Muscle of arm (tissue), 14 donors: ENCODE results near the gene APBA1. TPM values are rescaled to one million over a fixed set of nuclear protein-coding genes. Genes with fewer than 3 reads are reported as not detected.

ENCODE experiments used
- DNase-seq: peaks from one replicate; pipeline ENCODE4 v3.0.0-alpha.2; 2013
- long read RNA-seq, 11 donors: transcript quantifications; one replicate each; lab custom pipeline, GENCODE V29; 2026
- polyA plus RNA-seq, 12 donors: library from polyadenylated mRNA; unstranded; fragments of 120-200 nt; gene quantifications; one replicate each; pipeline ENCODE4 v1.2.1, GENCODE V29; 2013; ENCODE audit not compliant: insufficient read length in 12 of 12

The APBA1 gene
- polyA plus RNA-seq, result 10 to 100 TPM in 3 of 12 donors, 1 to 10 TPM in 8, not detected in 1; 5.7 to 19.9 (median 8.5) TPM
- long read RNA-seq, donor 1, full-length matches to known transcripts, result 2 of 2 reads
- long read RNA-seq, donor 1, partial matches to known transcripts, result 0 of 2 reads
- long read RNA-seq, donor 1, other reads (novel, unspliced or antisense), result 0 of 2 reads
- long read RNA-seq, donor 2, result 0 reads
- long read RNA-seq, donor 3, full-length matches to known transcripts, result 1 of 1 reads
- long read RNA-seq, donor 3, partial matches to known transcripts, result 0 of 1 reads
- long read RNA-seq, donor 3, other reads (novel, unspliced or antisense), result 0 of 1 reads
- long read RNA-seq, donor 4, result 0 reads
- long read RNA-seq, donor 5, result 0 reads
- long read RNA-seq, donor 6, result 0 reads
- long read RNA-seq, donor 7, full-length matches to known transcripts, result 1 of 11 reads
- long read RNA-seq, donor 7, partial matches to known transcripts, result 10 of 11 reads
- long read RNA-seq, donor 7, other reads (novel, unspliced or antisense), result 0 of 11 reads
- long read RNA-seq, donor 8, result 0 reads
- long read RNA-seq, donor 9, full-length matches to known transcripts, result 1 of 6 reads
- long read RNA-seq, donor 9, partial matches to known transcripts, result 5 of 6 reads
- long read RNA-seq, donor 9, other reads (novel, unspliced or antisense), result 0 of 6 reads
- long read RNA-seq, donor 10, result 0 reads
- long read RNA-seq, donor 11, full-length matches to known transcripts, result 1 of 1 reads
- long read RNA-seq, donor 11, partial matches to known transcripts, result 0 of 1 reads
- long read RNA-seq, donor 11, other reads (novel, unspliced or antisense), result 0 of 1 reads

GRCh38 chr9:69671879-69672595, at the start of gene APBA1:
TSS of gene APBA1 (minus strand) at chr9:69672371.
- peak; percentile 73 for DNase-seq

GRCh38 chr9:69719983-69720382, 47.8 kb upstream of the APBA1 start:
- no peak for DNase-seq

GRCh38 chr9:69719367-69719766, 47.2 kb upstream of the APBA1 start:
- DNase-seq, result no peak

- DNase-seq, result no peak
These were observed 46.0 kb upstream of the APBA1 start for GRCh38 chr9:69718218-69718617.

- no peak for DNase-seq
These were observed 43.7 kb upstream of the APBA1 start for GRCh38 chr9:69715825-69716224.

- DNase-seq, result no peak
These were observed 42.9 kb upstream of the APBA1 start for GRCh38 chr9:69715096-69715495.

GRCh38 chr9:69697475-69697874, 25.3 kb upstream of the APBA1 start:
- DNase-seq, result no peak

- DNase-seq, result no peak
These were observed 24.6 kb upstream of the APBA1 start for GRCh38 chr9:69696802-69697201.

GRCh38 chr9:69689991-69690538, 17.9 kb upstream of the APBA1 start:
- no peak for DNase-seq

GRCh38 chr9:69683927-69684326, 11.8 kb upstream of the APBA1 start:
- DNase-seq, result no peak

- DNase-seq, result no peak
These were observed 6.8 kb upstream of the APBA1 start for GRCh38 chr9:69678843-69679538.

GRCh38 chr9:69677931-69678330, 5.8 kb upstream of the APBA1 start:
- no peak for DNase-seq

- no peak for DNase-seq
These were observed 3.4 kb upstream of the APBA1 start for GRCh38 chr9:69675563-69675962.

- DNase-seq, result no peak
These were observed 2.7 kb upstream of the APBA1 start for GRCh38 chr9:69674716-69675438.

- peak; percentile 37 for DNase-seq
These were observed 2.0 kb upstream of the APBA1 start for GRCh38 chr9:69674112-69674685.

GRCh38 chr9:69673311-69673640, 1.1 kb upstream of the APBA1 start:
- no peak for DNase-seq

GRCh38 chr9:69672596-69673310, 582 bp upstream of the APBA1 start:
- peak; percentile 89 for DNase-seq

GRCh38 chr9:69671311-69671878, 776 bp downstream of the APBA1 start:
- DNase-seq, result peak; percentile 40

- DNase-seq, result no peak
These were observed 4.9 kb downstream of the APBA1 start for GRCh38 chr9:69667306-69667705.
